ENCODE results near the gene TTC9C.
A peak's percentile ranks its signal among the peaks of the same experiment; 100 is the strongest.
"Not testable (repeated sequence)": the region's sequence is repeated elsewhere in the genome, so short reads cannot be mapped to it uniquely, and the experiment has no call there.

Gene TTC9C

GRCh38 chr11:62688491-62688890 is 39.8 kb upstream of the TTC9C start:
- H3K27me3 ChIP-seq (replicated peaks in 2 of 5; ENCODE audit: control insufficient read depth in 4 of 5, insufficient read depth in 5 of 5, low read length in 4 of 5) = peaks cover 0 to 20% (median 2%) of the 10 kb centered on the region in 5 experiments
- ChIA-PET POLR2A (interaction anchor here (0.7 kb wide), 1 partner anchor 123 kb away, joined by 3 read pairs; no protein-coding TSS in a partner anchor), CTCF (interaction anchor here (1.3 to 8.7 kb wide), 2 partner anchors 8 to 13 kb away, joined by 4 to 98 read pairs; no protein-coding TSS in a partner anchor)
- DNase-seq = no peak
- H3K4me3 ChIP-seq (ENCODE audit: control insufficient read depth in 1 of 7, extremely low read depth in 1 of 7, insufficient read depth in 4 of 7, low read depth in 2 of 7, low read length in 6 of 7) = peak overlapping the region in 1 of 7 experiments; percentile 53
- no peaks in the 10 kb centered on the region for H3K9me3 ChIP-seq (ENCODE audit: control extremely low read depth in 1 of 5, control insufficient read depth in 4 of 5, insufficient read depth in 2 of 5, low read depth in 1 of 5, low read length in 4 of 5)
- H3K4me1 ChIP-seq (ENCODE audit: control extremely low read depth in 1 of 4, control insufficient read depth in 4 of 4, insufficient read depth in 4 of 4, low read length in 3 of 4) = peaks cover 0 to 12% (median 5%) of the 10 kb centered on the region in 4 experiments
- H3K27ac ChIP-seq (ENCODE audit: insufficient read depth in 1 of 2, low read depth in 1 of 2, low read length in 2 of 2, poor library complexity in 1 of 2, severe bottlenecking in 2 of 2) = no peak overlapping the region
- 100% methylated on average over 1 of the region's 1 CpG for WGBS (ENCODE audit: insufficient coverage)
- peaks cover 3 to 37% (median 25%) of the 10 kb centered on the region in 4 experiments for H3K36me3 ChIP-seq (ENCODE audit: control insufficient read depth in 4 of 4, insufficient read depth in 4 of 4, low read length in 3 of 4)

GRCh38 chr11:62689421-62690183 is 38.7 kb upstream of the TTC9C start, which contains the start of gene LRRN4CL:
Gene LRRN4CL, minus strand, starts transcription at chr11:62689530. Its CDS starts 1,022 bp downstream, at chr11:62688508.
- no peak for DNase-seq
- H3K36me3 ChIP-seq (ENCODE audit: control insufficient read depth in 4 of 4, insufficient read depth in 4 of 4, low read length in 3 of 4) = peaks cover 3 to 43% (median 27%) of the 10 kb centered on the region in 4 experiments
- ChIA-PET POLR2A (interaction anchor here (0.7 to 1.0 kb wide), 2 partner anchors 118 to 122 kb away, joined by 3 to 8 read pairs; no protein-coding TSS in a partner anchor), CTCF (interaction anchor here (1.0 to 8.7 kb wide), 5 partner anchors 9 to 114 kb away, joined by 3 to 98 read pairs (median 5); partner anchors contain the start of gene EML3)
- no peak within 1 kb of the TSS for H3K4me3 ChIP-seq (ENCODE audit: control insufficient read depth in 1 of 7, extremely low read depth in 1 of 7, insufficient read depth in 4 of 7, low read depth in 2 of 7, low read length in 6 of 7)
- no peak within 1 kb of the TSS for H3K27ac ChIP-seq (ENCODE audit: insufficient read depth in 1 of 2, low read depth in 1 of 2, low read length in 2 of 2, poor library complexity in 1 of 2, severe bottlenecking in 2 of 2)
- peaks cover 0 to 20% (median 2%) of the 10 kb centered on the region in 5 experiments for H3K27me3 ChIP-seq (replicated peaks in 2 of 5; ENCODE audit: control insufficient read depth in 4 of 5, insufficient read depth in 5 of 5, low read length in 4 of 5)
- peaks cover 0 to 12% (median 5%) of the 10 kb centered on the region in 4 experiments for H3K4me1 ChIP-seq (ENCODE audit: control extremely low read depth in 1 of 4, control insufficient read depth in 4 of 4, insufficient read depth in 4 of 4, low read length in 3 of 4)
- no peaks in the 10 kb centered on the region for H3K9me3 ChIP-seq (ENCODE audit: control extremely low read depth in 1 of 5, control insufficient read depth in 4 of 5, insufficient read depth in 2 of 5, low read depth in 1 of 5, low read length in 4 of 5)
- 88% methylated on average over 7 of the region's 11 CpGs for WGBS (ENCODE audit: insufficient coverage)

GRCh38 chr11:62693624-62694023 is 34.7 kb upstream of the TTC9C start:
- H3K4me1 ChIP-seq (ENCODE audit: control extremely low read depth in 1 of 4, control insufficient read depth in 4 of 4, insufficient read depth in 4 of 4, low read length in 3 of 4); DNase-seq; POLR2A ChIA-PET; H3K9me3 ChIP-seq (ENCODE audit: control extremely low read depth in 1 of 5, control insufficient read depth in 4 of 5, insufficient read depth in 2 of 5, low read depth in 1 of 5, low read length in 4 of 5); H3K4me3 ChIP-seq (ENCODE audit: control insufficient read depth in 1 of 7, extremely low read depth in 1 of 7, insufficient read depth in 4 of 7, low read depth in 2 of 7, low read length in 6 of 7); H3K27ac ChIP-seq (ENCODE audit: insufficient read depth in 1 of 2, low read depth in 1 of 2, low read length in 2 of 2, poor library complexity in 1 of 2, severe bottlenecking in 2 of 2); H3K27me3 ChIP-seq (replicated peaks in 2 of 5; ENCODE audit: control insufficient read depth in 4 of 5, insufficient read depth in 5 of 5, low read length in 4 of 5): not testable (repeated sequence)
- H3K36me3 ChIP-seq (ENCODE audit: control insufficient read depth in 4 of 4, insufficient read depth in 4 of 4, low read length in 3 of 4) = peaks cover 3 to 46% (median 30%) of the 10 kb centered on the region in 4 experiments
- CTCF ChIA-PET = interaction anchor here (0.7 to 8.7 kb wide), 17 partner anchors 8 to 493 kb away, joined by 3 to 98 read pairs (median 9); partner anchors contain the start of genes BSCL2, GNG3, TUT1 and UQCC3
- WGBS (ENCODE audit: insufficient coverage) = no CpG with 5 or more reads among the region's 4 CpGs

- 56% methylated on average over 12 of the region's 14 CpGs for WGBS (ENCODE audit: insufficient coverage)
- CTCF ChIA-PET = interaction anchor here (0.7 to 8.7 kb wide), 19 partner anchors 9 to 152 kb away, joined by 3 to 98 read pairs (median 8); partner anchors contain the start of genes BSCL2, GNG3, LBHD1 and MTA2
Observed at GRCh38 chr11:62694455-62695167, 33.7 kb upstream of the TTC9C start.

DNA sequence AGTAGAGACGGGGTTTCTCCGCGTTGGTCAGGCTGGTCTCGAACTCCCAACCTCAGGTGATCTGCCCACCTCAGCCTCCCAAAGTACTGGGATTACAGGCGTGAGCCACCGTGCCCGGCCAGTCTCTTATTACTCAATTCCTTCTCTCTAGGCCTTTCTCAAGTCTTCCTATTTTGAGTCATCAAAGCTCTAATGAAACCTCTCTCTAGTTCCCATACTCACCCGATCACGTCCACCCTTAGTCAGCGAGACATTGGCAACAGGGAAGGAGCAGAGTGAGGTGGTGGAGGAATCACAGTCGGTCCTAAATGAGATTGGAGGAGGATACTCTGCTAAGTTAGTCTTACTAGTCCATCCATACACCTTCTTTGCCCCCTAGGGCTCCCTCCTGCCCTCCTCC is 26.0 kb upstream of the TTC9C start:
- WGBS (ENCODE audit: insufficient coverage) = 100% methylated on average over 4 of the region's 11 CpGs
- no peak for DNase-seq
- H3K27ac ChIP-seq (ENCODE audit: insufficient read depth in 1 of 2, low read depth in 1 of 2, low read length in 2 of 2, poor library complexity in 1 of 2, severe bottlenecking in 2 of 2) = no peak overlapping the region
- no peaks in the 10 kb centered on the region for H3K27me3 ChIP-seq (replicated peaks in 2 of 5; ENCODE audit: control insufficient read depth in 4 of 5, insufficient read depth in 5 of 5, low read length in 4 of 5)
- ChIA-PET CTCF (interaction anchor here (0.8 to 1.9 kb wide), 6 partner anchors 10 to 308 kb away, joined by 3 to 5 read pairs (median 4); no protein-coding TSS in a partner anchor), POLR2A (no interaction called here)
- H3K4me3 ChIP-seq (ENCODE audit: control insufficient read depth in 1 of 7, extremely low read depth in 1 of 7, insufficient read depth in 4 of 7, low read depth in 2 of 7, low read length in 6 of 7) = no peak overlapping the region
- peaks cover 6 to 23% (median 20%) of the 10 kb centered on the region in 4 experiments for H3K4me1 ChIP-seq (ENCODE audit: control extremely low read depth in 1 of 4, control insufficient read depth in 4 of 4, insufficient read depth in 4 of 4, low read length in 3 of 4)
- peaks cover 0 to 19% (median 6%) of the 10 kb centered on the region in 4 experiments for H3K36me3 ChIP-seq (ENCODE audit: control insufficient read depth in 4 of 4, insufficient read depth in 4 of 4, low read length in 3 of 4)
- H3K9me3 ChIP-seq (ENCODE audit: control extremely low read depth in 1 of 5, control insufficient read depth in 4 of 5, insufficient read depth in 2 of 5, low read depth in 1 of 5, low read length in 4 of 5) = no peaks in the 10 kb centered on the region

More at GRCh38 chr11:62694455-62695167, 33.7 kb upstream of the TTC9C start:
- H3K9me3 ChIP-seq (ENCODE audit: control extremely low read depth in 1 of 5, control insufficient read depth in 4 of 5, insufficient read depth in 2 of 5, low read depth in 1 of 5, low read length in 4 of 5) = no peaks in the 10 kb centered on the region
- peaks cover 3 to 43% (median 30%) of the 10 kb centered on the region in 4 experiments for H3K36me3 ChIP-seq (ENCODE audit: control insufficient read depth in 4 of 4, insufficient read depth in 4 of 4, low read length in 3 of 4)
- no peaks in the 10 kb centered on the region for H3K27me3 ChIP-seq (replicated peaks in 2 of 5; ENCODE audit: control insufficient read depth in 4 of 5, insufficient read depth in 5 of 5, low read length in 4 of 5)
- POLR2A ChIA-PET = no interaction called here
- DNase-seq = peak; percentile 80 to 89 (median 83)
- H3K4me3 ChIP-seq (ENCODE audit: control insufficient read depth in 1 of 7, extremely low read depth in 1 of 7, insufficient read depth in 4 of 7, low read depth in 2 of 7, low read length in 6 of 7) = no peak overlapping the region
- no peaks in the 10 kb centered on the region for H3K4me1 ChIP-seq (ENCODE audit: control extremely low read depth in 1 of 4, control insufficient read depth in 4 of 4, insufficient read depth in 4 of 4, low read length in 3 of 4)
- H3K27ac ChIP-seq (ENCODE audit: insufficient read depth in 1 of 2, low read depth in 1 of 2, low read length in 2 of 2, poor library complexity in 1 of 2, severe bottlenecking in 2 of 2) = no peak overlapping the region

- H3K27me3 ChIP-seq (replicated peaks in 2 of 5; ENCODE audit: control insufficient read depth in 4 of 5, insufficient read depth in 5 of 5, low read length in 4 of 5); H3K27ac ChIP-seq (ENCODE audit: insufficient read depth in 1 of 2, low read depth in 1 of 2, low read length in 2 of 2, poor library complexity in 1 of 2, severe bottlenecking in 2 of 2); DNase-seq; H3K4me3 ChIP-seq (ENCODE audit: control insufficient read depth in 1 of 7, extremely low read depth in 1 of 7, insufficient read depth in 4 of 7, low read depth in 2 of 7, low read length in 6 of 7); H3K9me3 ChIP-seq (ENCODE audit: control extremely low read depth in 1 of 5, control insufficient read depth in 4 of 5, insufficient read depth in 2 of 5, low read depth in 1 of 5, low read length in 4 of 5); POLR2A ChIA-PET: not testable (repeated sequence)
- CTCF ChIA-PET = interaction anchor here (2.0 to 3.9 kb wide), 3 partner anchors 9 to 112 kb away, joined by 5 to 18 read pairs (median 16); partner anchors contain the start of gene TUT1
- Histone ChIP-seq H3K36me3 (ENCODE audit: control insufficient read depth in 4 of 4, insufficient read depth in 4 of 4, low read length in 3 of 4) (peaks cover 0 to 16% (median 6%) of the 10 kb centered on the region in 4 experiments), H3K4me1 (ENCODE audit: control extremely low read depth in 1 of 4, control insufficient read depth in 4 of 4, insufficient read depth in 4 of 4, low read length in 3 of 4) (peaks cover 6 to 40% (median 32%) of the 10 kb centered on the region in 4 experiments)
- 91% methylated on average over 2 of the region's 4 CpGs for WGBS (ENCODE audit: insufficient coverage)
Observed at GRCh38 chr11:62703921-62704320, 24.4 kb upstream of the TTC9C start.

All from common myeloid progenitor, CD34-positive (primary cell).